Measurements from ENCODE around the gene CIDEB.

DNA sequence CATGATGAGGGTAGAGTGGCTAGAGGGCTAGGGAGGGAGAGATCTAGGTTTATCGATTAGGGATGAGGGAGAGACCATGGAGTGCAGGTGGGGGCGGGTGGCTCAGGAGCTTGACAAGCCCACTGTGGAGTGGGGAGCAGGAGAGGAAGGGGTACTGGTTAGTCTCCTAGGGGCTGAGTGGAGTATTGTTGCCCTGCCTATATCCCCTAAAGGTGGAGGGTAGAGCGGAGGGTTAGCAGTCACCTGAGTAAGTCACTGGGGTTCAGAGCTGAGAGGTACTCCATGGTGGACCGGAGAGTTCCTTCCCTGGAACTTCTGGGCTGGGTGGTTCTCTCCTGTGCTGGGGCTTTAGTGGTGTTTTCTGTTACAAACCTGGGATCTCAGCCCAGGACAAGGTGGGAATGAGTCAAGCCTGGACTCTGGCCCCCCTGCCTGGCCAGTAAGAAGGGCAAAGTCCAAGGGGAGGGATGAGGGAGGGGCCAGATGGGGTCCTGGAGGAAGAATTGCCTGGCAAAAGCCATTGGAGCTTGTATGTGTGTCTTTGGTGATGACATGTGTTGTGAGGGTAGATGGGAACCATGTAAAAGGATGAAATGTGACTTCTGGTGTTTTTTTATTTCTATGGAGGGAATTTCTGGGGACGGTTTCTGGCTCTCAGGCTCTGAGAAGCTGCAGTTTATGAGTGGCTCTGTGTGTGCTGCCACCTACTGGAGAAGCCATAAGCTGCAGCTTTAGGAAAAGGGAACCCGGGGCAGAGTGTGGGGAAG lies at the start of gene CIDEB:
- TF ChIP-seq POLR2A (IDR thresholded peaks at IDR 0.05) (no peak), CTCF (IDR thresholded peaks at IDR 0.05) (peak; percentile 79 to 96 (median 90))

All from heart left ventricle (tissue), 13 donors.